Psoas muscle (tissue), 8 donors: ENCODE data around the gene SH3GL3. TPM values are rescaled to one million over a fixed set of nuclear protein-coding genes. Genes with fewer than 3 reads are reported as not detected.

Experiments used
- ATAC-seq, 4 donors: fragments of 200-7000 bp; cut with Tn5 transposase; one replicate each; pipeline ENCODE4 v1.9.1; 2020; ENCODE audit warnings: moderate library complexity in 3 of 4, mild to moderate bottlenecking in 2 of 4
- DNase-seq, 2 donors: peaks; one replicate each; pipeline ENCODE4 v3.0.0-alpha.2; 2020
- H3K27ac ChIP-seq: fragments of 200-600 bp; one replicate; pipeline ENCODE4 v1.8.0; 2022
- H3K27me3 ChIP-seq, 3 donors: fragments of 200-600 bp in 1 of 3; one replicate each; pipeline versions ENCODE4 v1.6.1 to v1.8.0; 2013 to 2022; ENCODE audit warnings: low read length in 2 of 3, mild to moderate bottlenecking in 2 of 3, moderate library complexity in 1 of 3; ENCODE audit not compliant: insufficient read depth in 3 of 3
- H3K36me3 ChIP-seq, 2 donors: fragments of 200-600 bp in 1 of 2; one replicate each; pipeline versions ENCODE4 v1.6.1 to v1.8.0; 2013 to 2022; ENCODE audit warnings: low read depth in 1 of 2, mild to moderate bottlenecking in 1 of 2, moderate library complexity in 1 of 2; ENCODE audit not compliant: insufficient read depth in 1 of 2
- H3K4me1 ChIP-seq: fragments of 200-600 bp; one replicate; pipeline ENCODE4 v1.8.0; 2022
- H3K4me3 ChIP-seq: fragments of 200-600 bp; one replicate; pipeline ENCODE4 v1.8.0; 2022; ENCODE audit warnings: mild to moderate bottlenecking
- H3K9me3 ChIP-seq: fragments of 200-600 bp; one replicate; pipeline ENCODE4 v1.8.0; 2022
- CTCF ChIP-seq: fragments of 200-600 bp; IDR thresholded peaks from one replicate; pipeline ENCODE4 v1.8.0; 2022; ENCODE audit warnings: antibody characterized with exemption
- WGBS, 3 donors: extraction: QIAGEN DNeasy Blood & Tissue Kit; methylation state at CpG; one replicate each; pipeline versions ENCODE4 v1.1.6 to v1.1.7; 2013; 5-methylcytosine and 5-hydroxymethylcytosine counted together
- intact Hi-C, 2 donors: fragments of 100-400 bp; cut with DNase I; formaldehyde crosslinking; loops; one replicate each; pipeline versions ENCODE4 v1.11.0 to v1.14.2; 2022
- polyA plus RNA-seq, 3 donors: library from polyadenylated mRNA; stranded (reverse); fragments of 200-250 nt; gene quantifications; one replicate each; pipeline ENCODE4 v1.2.3, GENCODE V29; 2013
- total RNA-seq, 4 donors: library from RNA; stranded (reverse); fragmentation: NEBNext Ultra II Directional in 2 of 4; extraction: Animal tissue kit (Norgen Biotek cat#: 25700) in 2 of 4; gene quantifications; one replicate each; pipeline versions ENCODE4 v1.2.1 to v1.2.4, GENCODE V29; 2021 to 2023
- donor health status: healthy with polysubstance abuse.
- donor health status: DM: no; HTN: no; CAD: no; lungs with moderate emphysema.
- donor health status: Bipolar disorder and iron deficiency.
- donor health status: healthy.
- donor health status: DM: yes; HTN: yes; CAD: no.
- donor health status: DM: no; HTN: no; CAD: no.
- donor health status: DM: no; HTN: no; CAD: no.
- donor health status: DM: yes; HTN: yes; CAD: no.

The SH3GL3 gene
- total and polyA plus RNA-seq, 7 donors: 0.05 TPM; not detected in 6

DNA sequence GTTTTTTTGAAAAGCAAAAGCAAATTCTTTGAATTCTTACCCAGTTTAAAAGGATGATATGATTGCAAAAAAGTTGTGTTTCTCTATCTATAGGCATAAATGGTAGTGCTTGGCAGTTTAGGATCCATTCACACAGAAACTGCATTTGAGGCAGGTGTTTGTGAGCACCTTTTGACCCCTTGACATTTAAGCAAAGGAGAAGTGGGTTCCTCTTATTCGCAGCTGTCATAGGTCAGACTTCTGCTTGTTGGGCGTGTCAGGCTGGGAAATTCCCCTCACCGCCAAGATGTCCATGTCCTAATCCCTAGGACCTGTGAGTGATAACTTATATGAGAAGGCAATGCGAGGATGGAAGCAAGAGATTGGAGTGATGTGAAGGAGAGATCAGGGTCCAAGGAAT is 67.4 kb downstream of the SH3GL3 start:
- no peak overlapping the region for H3K4me3 ChIP-seq
- whole genome bisulfite sequencing, 3 donors: 63 to 73% (median 69%) methylated on average over 4 of the region's 4 CpGs
- H3K27ac ChIP-seq: no peak overlapping the region
- H3K9me3 ChIP-seq: no peaks in the 10 kb centered on the region
- ATAC-seq (no peak), DNase-seq (no peak)
- H3K4me1 ChIP-seq: no peaks in the 10 kb centered on the region
- no peaks in the 10 kb centered on the region for H3K36me3 ChIP-seq
- no peak for TF ChIP-seq CTCF
- H3K27me3 ChIP-seq: peaks cover 0 to 4% (median 0%) of the 10 kb centered on the region in 3 donors
- intact Hi-C loops: no loop called here

GRCh38 chr15:83515164-83515563 is 68.0 kb downstream of the SH3GL3 start:
- no peak for TF ChIP-seq CTCF

DNA sequence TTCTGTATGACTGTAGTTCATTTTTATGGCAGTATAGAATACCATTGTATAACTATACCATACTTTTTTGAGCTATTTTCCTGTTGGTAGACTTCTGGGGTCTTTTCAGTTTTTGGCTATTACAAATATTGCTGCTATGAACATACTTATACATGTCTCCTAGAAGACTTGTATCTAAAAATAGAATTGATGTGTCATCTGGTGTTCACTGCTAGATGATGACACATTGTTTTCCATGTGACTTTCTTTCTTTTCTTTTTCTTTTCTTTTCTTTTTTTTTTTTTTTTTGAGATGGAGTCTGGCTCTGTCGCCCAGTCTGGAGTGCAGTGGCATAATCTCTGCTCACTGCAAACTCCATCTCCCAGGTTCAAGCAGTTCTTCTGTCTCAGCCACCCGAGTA is 69.8 kb downstream of the SH3GL3 start:
- Histone ChIP-seq H3K9me3 (no peaks in the 10 kb centered on the region), H3K27me3 (peaks cover 0 to 2% (median 0%) of the 10 kb centered on the region in 3 donors), H3K36me3 (no peaks in the 10 kb centered on the region), H3K27ac (no peak overlapping the region), H3K4me3 (no peak overlapping the region), H3K4me1 (no peaks in the 10 kb centered on the region)
- intact Hi-C loops: no loop called here
- DNase-seq (no peak), ATAC-seq (no peak)
- 77 to 93% (median 92%) methylated on average over 2 of the region's 2 CpGs for WGBS, 3 donors
- TF ChIP-seq CTCF: no peak

More at GRCh38 chr15:83515164-83515563, 68.0 kb downstream of the SH3GL3 start:
- DNase-seq (no peak), ATAC-seq (no peak)
- WGBS, 3 donors: 43 to 45% (median 45%) methylated on average over 4 of the region's 4 CpGs
- no peaks in the 10 kb centered on the region for H3K4me1 ChIP-seq
- intact Hi-C loops: no loop called here
- no peaks in the 10 kb centered on the region for H3K36me3 ChIP-seq
- H3K27ac ChIP-seq: no peak overlapping the region
- peaks cover 0 to 2% (median 0%) of the 10 kb centered on the region in 3 donors for H3K27me3 ChIP-seq
- no peak overlapping the region for H3K4me3 ChIP-seq
- H3K9me3 ChIP-seq: no peaks in the 10 kb centered on the region

DNA sequence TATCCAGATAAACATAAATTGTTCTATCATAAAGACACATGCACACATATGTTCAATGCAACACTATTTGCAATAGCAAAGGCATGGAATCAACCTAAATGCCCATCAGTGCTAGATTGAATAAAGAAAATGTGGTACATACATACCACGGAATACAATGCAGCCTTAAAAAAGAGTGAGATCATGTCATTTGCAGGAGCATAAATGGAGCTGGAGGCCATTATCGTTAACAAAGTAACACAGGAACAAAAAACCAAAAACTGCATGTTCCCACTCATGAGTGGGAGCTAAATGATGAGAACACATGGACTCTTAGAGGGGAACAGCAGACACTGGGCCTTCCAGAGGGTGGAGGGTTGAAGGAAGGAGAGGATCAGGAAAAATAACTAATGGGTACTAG is 79.2 kb downstream of the SH3GL3 start:
- H3K4me3 ChIP-seq: no peak overlapping the region
- no peaks in the 10 kb centered on the region for H3K4me1 ChIP-seq
- H3K27ac ChIP-seq: no peak overlapping the region
- 71 to 78% (median 74%) methylated on average over 2 of the region's 2 CpGs for WGBS, 3 donors
- intact Hi-C loops: no loop called here
- DNase-seq: no peak
- peaks cover 20% of the 10 kb centered on the region for H3K9me3 ChIP-seq
- ATAC-seq: no peak
- no peak for TF ChIP-seq CTCF
- H3K27me3 ChIP-seq: peaks cover 0 to 3% (median 0%) of the 10 kb centered on the region in 3 donors
- H3K36me3 ChIP-seq: no peaks in the 10 kb centered on the region

- H3K9me3 ChIP-seq: peaks cover 6% of the 10 kb centered on the region
- no peak overlapping the region for H3K27ac ChIP-seq
- ATAC-seq: no peak
- H3K4me1 ChIP-seq: no peaks in the 10 kb centered on the region
- no peaks in the 10 kb centered on the region for H3K36me3 ChIP-seq
- WGBS, 3 donors: 51 to 59% (median 57%) methylated on average over 4 of the region's 4 CpGs
- H3K4me3 ChIP-seq: no peak overlapping the region
- DNase-seq: no peak
- TF ChIP-seq CTCF: no peak
- intact Hi-C loops: no loop called here
- H3K27me3 ChIP-seq: no peaks in the 10 kb centered on the region
Observed at GRCh38 chr15:83533410-83533962, 86.3 kb downstream of the SH3GL3 start.
